NCI-H1092 (cell line): Measurements from ENCODE around the gene MAMSTR.
"Not testable (repeated sequence)": the region's sequence is repeated elsewhere in the genome, so short reads cannot be mapped to it uniquely, and the experiment has no call there.

Experiments used
- DNase-seq: peaks from one replicate; lab custom pipeline; 2025; lab: John Stamatoyannopoulos, UW

The MAMSTR gene

GRCh38 chr19:48719263-48720171 is at the start of gene MAMSTR:
TSS of gene MAMSTR (minus strand) at chr19:48719725. CDS start at chr19:48719031, 694 bp downstream.
- DNase-seq: no peak

GRCh38 chr19:48768994-48769713 is 49.6 kb upstream of the MAMSTR start:
- no peak for DNase-seq

GRCh38 chr19:48768171-48768753 is 48.7 kb upstream of the MAMSTR start:
- not testable (repeated sequence) for DNase-seq

- DNase-seq: not testable (repeated sequence)
Observed at GRCh38 chr19:48765816-48766215, 46.3 kb upstream of the MAMSTR start.

GRCh38 chr19:48760504-48761205 is 41.1 kb upstream of the MAMSTR start:
- DNase-seq: no peak

GRCh38 chr19:48757741-48758144 is 38.2 kb upstream of the MAMSTR start:
- DNase-seq: no peak

- DNase-seq: no peak
Observed at GRCh38 chr19:48757089-48757675, 37.7 kb upstream of the MAMSTR start.

- DNase-seq: no peak
Observed at GRCh38 chr19:48756686-48757085, 37.2 kb upstream of the MAMSTR start.

GRCh38 chr19:48756212-48756611 is 36.7 kb upstream of the MAMSTR start:
- DNase-seq: no peak

GRCh38 chr19:48755787-48756186 is 36.3 kb upstream of the MAMSTR start:
- DNase-seq: no peak

- no peak for DNase-seq
Observed at GRCh38 chr19:48755084-48755641, 35.6 kb upstream of the MAMSTR start, which contains the start of gene FGF21. TSS of gene FGF21 (plus strand) at chr19:48755524. CDS start at chr19:48756237, 713 bp downstream.

- peak; percentile 27 for DNase-seq
Observed at GRCh38 chr19:48752496-48753365, 33.2 kb upstream of the MAMSTR start, which contains the start of gene FUT1. TSS of gene FUT1 (minus strand) at chr19:48752641. CDS start at chr19:48751281, 1,360 bp downstream.

- DNase-seq: no peak
Observed at GRCh38 chr19:48751845-48752495, 32.4 kb upstream of the MAMSTR start.

GRCh38 chr19:48750771-48751504 is 31.4 kb upstream of the MAMSTR start:
- DNase-seq: no peak

GRCh38 chr19:48750351-48750750 is 30.8 kb upstream of the MAMSTR start:
- no peak for DNase-seq

GRCh38 chr19:48749571-48750198 is 30.2 kb upstream of the MAMSTR start:
- no peak for DNase-seq

GRCh38 chr19:48746738-48747575 is 27.4 kb upstream of the MAMSTR start, which contains the start of gene IZUMO1:
TSS of gene IZUMO1 (minus strand) at chr19:48746909. CDS start at chr19:48745859, 1,050 bp downstream.
- DNase-seq: no peak
